K562 (cell line): Measurements from ENCODE around the gene KCNJ8. TPM values are rescaled to one million over a fixed set of nuclear protein-coding genes. Genes with fewer than 3 reads are reported as not detected.
A peak's percentile ranks its signal among the peaks of the same experiment; 100 is the strongest.
"Not testable (repeated sequence)": the region's sequence is repeated elsewhere in the genome, so short reads cannot be mapped to it uniquely, and the experiment has no call there.

Experiments
- ATAC-seq: fragments of 200-7000 bp; cut with Tn5 transposase; 3 replicates; pipeline ENCODE4 v1.9.1; 2020; ENCODE audit warnings: moderate library complexity
- BruUV-seq: library from RNA; stranded (reverse); fragments of 400-500 nt; replicated peaks from 2 replicates; lab custom pipeline; 2021; lab: Mats Ljungman, UMichigan
- CTCF ChIA-PET: fragments of 300-600 bp; formaldehyde crosslinking; extraction: SDS; loops from one replicate; lab custom pipeline; 2021; ENCODE audit warnings: low intra/inter-chr PET ratio; lab: Yijun Ruan, JAX
- POLR2A ChIA-PET: fragments of 300-600, 350-650 bp; sonication (Branson Sonifier 250); formaldehyde crosslinking; extraction: SDS; loops from one replicate; lab custom pipeline; 2021; ENCODE audit warnings: antibody characterized with exemption, inconsistent platforms; lab: Yijun Ruan, JAX
- DNase-seq, 4 experiments: peaks; one replicate each; pipeline versions ENCODE4 v3.0.0 to v3.0.0-alpha.2; 2011 to 2018; ENCODE audit warnings: low spot score in 3 of 4, mixed read lengths in 3 of 4; ENCODE audit errors: extremely low read depth in 1 of 4
- FAIRE-seq: peaks from 2 replicates; lab custom pipeline; 2011; peaks lifted over from hg19 to GRCh38; lab: Jason Lieb, UNC
- H2AFZ ChIP-seq: 2 replicates; pipeline ENCODE4 v1.6.0; 2011; ENCODE audit warnings: low read depth, low read length, control low read depth, inconsistent platforms
- H3K27ac ChIP-seq: fragments of 200-600 bp; 3 replicates; pipeline ENCODE4 v1.8.0; 2011; ENCODE audit warnings: low read depth, mild to moderate bottlenecking, control low read depth, inconsistent platforms, low read length, moderate library complexity, mixed read lengths; ENCODE audit errors: extremely low read depth
- H3K27me3 ChIP-seq, 2 experiments: fragments of 300-600 bp in 1 of 2; 2 replicates in 1 of 2; 3 replicates in 1 of 2; pipeline versions ENCODE4 v1.6.0 to v1.8.0; 2011; ENCODE audit warnings: inconsistent platforms in 2 of 2, low read length in 2 of 2, mild to moderate bottlenecking in 1 of 2, mixed read lengths in 1 of 2, moderate library complexity in 1 of 2; ENCODE audit not compliant: control insufficient read depth in 2 of 2, insufficient read depth in 2 of 2
- H3K36me3 ChIP-seq: fragments of 300-600 bp; 3 replicates; pipeline ENCODE4 v1.8.0; 2011; ENCODE audit warnings: mild to moderate bottlenecking, low read length, inconsistent platforms; ENCODE audit not compliant: control insufficient read depth, insufficient read depth
- H3K4me1 ChIP-seq, 2 experiments: fragments of 200-600 bp in 1 of 2; replicated peaks in 1 of 2; 2 replicates in 1 of 2; 3 replicates in 1 of 2; pipeline versions ENCODE4 v1.5.1 to v1.8.0; 2011; ENCODE audit warnings: inconsistent platforms in 2 of 2, low read length in 2 of 2, mild to moderate bottlenecking in 1 of 2, mixed read lengths in 1 of 2, moderate library complexity in 1 of 2; ENCODE audit not compliant: control insufficient read depth in 2 of 2, insufficient read depth in 2 of 2
- H3K4me2 ChIP-seq: 2 replicates; pipeline ENCODE4 v1.6.1; 2011; ENCODE audit warnings: low read length, control low read depth, inconsistent platforms, mixed read lengths; ENCODE audit not compliant: insufficient read depth
- H3K4me3 ChIP-seq: fragments of 200-600 bp; sonication (generic), shearing (Covaris generic); 2 replicates; pipeline ENCODE4 v1.5.1; 2016; ENCODE audit warnings: control low read depth, inconsistent platforms
- H3K79me2 ChIP-seq: fragments of 200-600 bp; 3 replicates; pipeline ENCODE4 v1.8.0; 2011; ENCODE audit warnings: low read length, inconsistent platforms; ENCODE audit not compliant: control insufficient read depth, insufficient read depth
- H3K9ac ChIP-seq, 2 experiments: 2 replicates each; pipeline versions ENCODE4 v1.6.0 to v1.6.1; 2011; ENCODE audit warnings: low read depth in 2 of 2, low read length in 2 of 2, control low read depth in 1 of 2, inconsistent platforms in 1 of 2, mild to moderate bottlenecking in 1 of 2, mixed read lengths in 1 of 2; ENCODE audit not compliant: insufficient read depth in 1 of 2
- H3K9me1 ChIP-seq: one replicate; pipeline ENCODE4 v1.6.0; 2011; ENCODE audit warnings: inconsistent platforms, mild to moderate bottlenecking, low read length, moderate library complexity; ENCODE audit not compliant: control insufficient read depth, insufficient read depth
- H3K9me3 ChIP-seq: replicated peaks from 2 replicates; pipeline ENCODE4 v1.5.1; 2011; ENCODE audit warnings: low read depth, low read length, inconsistent platforms; ENCODE audit not compliant: control insufficient read depth, insufficient read depth
- H4K20me1 ChIP-seq: replicated peaks from 2 replicates; pipeline ENCODE4 v1.6.1; 2011; ENCODE audit warnings: low read length, inconsistent platforms, mixed read lengths; ENCODE audit not compliant: control insufficient read depth, insufficient read depth
- BCOR ChIP-seq: fragments of 450-650 bp; IDR thresholded peaks from 2 replicates; pipeline ENCODE4 v1.6.1; 2016
- BHLHE40 ChIP-seq: IDR thresholded peaks from 2 replicates; pipeline ENCODE4 v1.6.1; 2011; ENCODE audit warnings: low read length, improper control_type of control experiment
- CHCHD3 ChIP-seq: fragments of 250-450 bp; sonication (Bioruptor Pico); IDR thresholded peaks from 2 replicates; pipeline ENCODE4 v2.1.2; 2022; ENCODE audit warnings: mild to moderate bottlenecking
- DIDO1 ChIP-seq: fragments of 450-650 bp; IDR thresholded peaks from 2 replicates; pipeline ENCODE4 v1.6.1; 2016; ENCODE audit warnings: low read depth, missing biosample characterization, missing genetic modification characterization
- HES1 ChIP-seq: fragments of 450-650 bp; IDR thresholded peaks from 2 replicates; pipeline ENCODE4 v1.6.1; 2016; ENCODE audit warnings: low read depth, mild to moderate bottlenecking, moderate library complexity
- NR2C2 ChIP-seq, 2 experiments: fragments of 200-800 bp in 1 of 2; sonication (Bioruptor generic) in 1 of 2; sonication (generic) in 1 of 2; formaldehyde crosslinking in 1 of 2; IDR thresholded peaks; 2 replicates each; pipeline versions ENCODE4 v1.6.1 to v1.8.0; 2016 to 2022; ENCODE audit warnings: mild to moderate bottlenecking in 1 of 2, missing compliant biosample characterization in 1 of 2, missing genetic modification characterization in 1 of 2, missing genetic modification reagents in 1 of 2
- OTX1 ChIP-seq: fragments of 450-650 bp; formaldehyde crosslinking; IDR thresholded peaks from 2 replicates; pipeline ENCODE4 v1.4.0; 2022; ENCODE audit warnings: mild to moderate bottlenecking
- SAP30 ChIP-seq: fragments of 200-600 bp; sonication (generic); IDR thresholded peaks from 2 replicates; pipeline ENCODE4 v1.6.1; 2012; ENCODE audit warnings: borderline replicate concordance, low read depth, mild to moderate bottlenecking, moderate library complexity, low read length, control low read depth, inconsistent platforms; ENCODE audit not compliant: insufficient read depth, poor library complexity, severe bottlenecking
- TCF3 ChIP-seq: sonication (generic); formaldehyde crosslinking; IDR thresholded peaks from 2 replicates; pipeline ENCODE4 v1.4.0; 2020; ENCODE audit warnings: mild to moderate bottlenecking, missing genetic modification reagents
- ZC3H4 ChIP-seq: sonication (generic); formaldehyde crosslinking; IDR thresholded peaks from 2 replicates; pipeline ENCODE4 v1.9.0; 2021; ENCODE audit warnings: missing genetic modification reagents, borderline replicate concordance
- ZNF140 ChIP-seq: fragments of 250-450 bp; sonication (Bioruptor Pico); IDR thresholded peaks from 2 replicates; pipeline ENCODE4 v1.8.0; 2021; ENCODE audit warnings: moderate library complexity, mild to moderate bottlenecking, inconsistent platforms
- ZNF146 ChIP-seq: IDR thresholded peaks from one replicate; pipeline ENCODE4 v1.6.1; 2018; ENCODE audit warnings: missing compliant biosample characterization; ENCODE audit not compliant: unreplicated experiment
- ZNF184 ChIP-seq: sonication (generic); formaldehyde crosslinking; IDR thresholded peaks from 2 replicates; pipeline ENCODE4 v1.5.0; 2020; ENCODE audit warnings: missing genetic modification reagents
- WGBS: fragments of 100-300 bp; shearing (Covaris generic); methylation state at CpG from one replicate; pipeline ENCODE4 v1.1.6; 2016; ENCODE audit warnings: low coverage, mixed read lengths; ENCODE audit not compliant: insufficient coverage; ENCODE audit errors: missing lambda C conversion rate; 5-methylcytosine and 5-hydroxymethylcytosine counted together
- in situ Hi-C: fragments of 300-500 bp; cut with MboI; formaldehyde crosslinking; loops from 4 replicates; pipeline ENCODE4 v1.15.0; 2018; ENCODE audit warnings: inconsistent platforms, mixed read lengths
- intact Hi-C: fragments of 100-400 bp; cut with micrococcal nuclease; formaldehyde crosslinking; loops from 2 replicates; pipeline ENCODE4 v1.14.2; 2022
- polyA plus RNA-seq, 8 experiments: library from polyadenylated mRNA; depleted of rRNA in 4 of 8; stranded (reverse) in 5 of 8; unstranded in 3 of 8; fragments of >200 nt; fragmentation: Nextera tagmentation in 2 of 8; fragmentation: Illumina TruSeq in 1 of 8; extraction: Ambion mirVana in 2 of 8; extraction: Trizol in 1 of 8; gene quantifications; 2 replicates each; pipeline versions ENCODE4 v1.2.1 to v1.2.3, GENCODE V29; 2011 to 2014; ENCODE audit warnings: inconsistent platforms in 1 of 8, missing spikeins in 1 of 8
- total RNA-seq, 7 experiments: library from RNA; depleted of rRNA in 6 of 7; stranded (reverse); fragments of >200 nt in 6 of 7; fragmentation: Illumina TruSeq in 2 of 7; extraction: Trizol in 2 of 7; gene quantifications; 2 replicates each; pipeline versions ENCODE4 v1.2.1 to v1.2.3, GENCODE V29; 2011 to 2021; ENCODE audit warnings: low replicate concordance in 1 of 7

KCNJ8 gene
- total and polyA plus RNA-seq, 9 of the 15 experiments (the other 6 are each of a cell fraction or from before 2014, with no cell fraction given), result 0.28 to 3.6 (median 1.1) TPM

DNA sequence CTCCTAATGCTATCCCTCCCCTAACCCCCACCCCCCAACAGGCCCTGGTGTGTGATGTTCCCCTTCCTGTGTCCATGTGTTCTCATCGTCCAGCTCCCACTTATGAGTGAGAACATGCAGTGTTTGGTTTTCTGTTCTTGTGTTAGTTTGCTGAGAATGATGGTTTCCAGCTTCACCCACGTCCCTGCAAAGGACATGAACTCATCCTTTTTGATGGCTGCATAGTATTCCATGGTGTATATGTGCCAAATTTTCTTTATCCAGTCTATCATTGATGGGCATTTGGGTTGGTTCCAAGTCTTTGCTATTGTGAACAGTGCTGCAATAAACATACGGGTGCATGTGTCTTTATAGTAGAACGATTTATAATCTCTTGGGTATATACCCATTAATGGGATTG is 15.2 kb upstream of the KCNJ8 start:
- not testable (repeated sequence) for H3K4me2 ChIP-seq, H4K20me1 ChIP-seq, H3K4me1 ChIP-seq, DNase-seq
- peak; percentile 61 for TF ChIP-seq ZNF146
- TF ChIP-seq, all 486 proteins: peak for 1; not testable (repeated sequence) for 485
- in situ Hi-C loops, H3K27ac ChIP-seq, POLR2A ChIA-PET, H3K9me1 ChIP-seq, intact Hi-C loops, H3K27me3 ChIP-seq, H3K79me2 ChIP-seq, H3K36me3 ChIP-seq, H2AFZ ChIP-seq, H3K9me3 ChIP-seq, FAIRE-seq, CTCF ChIA-PET, H3K4me3 ChIP-seq, BruUV-seq, ATAC-seq, H3K9ac ChIP-seq: not testable (repeated sequence)
- 12% methylated on average over 2 of the region's 4 CpGs for WGBS

GRCh38 chr12:21788089-21788983 is 13.8 kb upstream of the KCNJ8 start:
- ATAC-seq, result no peak
- intact Hi-C loops, result no loop called here
- TF ChIP-seq TCF3 (CRISPR knock-in tag) (no peak), CHCHD3 (CRISPR knock-in tag) (no peak), NR2C2 (CRISPR knock-in tag; IDR thresholded peaks at IDR 0.05) (no peak), NR2C2 (tag; IDR thresholded peaks at IDR 0.05) (no peak), BHLHE40 (no peak), ZC3H4 (CRISPR knock-in tag) (no peak), ZNF140 (CRISPR knock-in tag) (no peak), DIDO1 (tag) (no peak), BCOR (no peak), SAP30 (no peak), OTX1 (CRISPR knock-in tag) (no peak), ZNF184 (no peak), HES1 (no peak)

More at GRCh38 chr12:21788089-21788983, 13.8 kb upstream of the KCNJ8 start:
- Histone ChIP-seq H2AFZ (no peak overlapping the region), H4K20me1 (no peaks in the 10 kb centered on the region), H3K9me3 (no peaks in the 10 kb centered on the region), H3K4me1 (no peaks in the 10 kb centered on the region), H3K36me3 (no peaks in the 10 kb centered on the region), H3K9me1 (no peaks in the 10 kb centered on the region), H3K27ac (no peak overlapping the region), H3K9ac (no peak overlapping the region), H3K27me3 (no peaks in the 10 kb centered on the region), H3K4me3 (no peak overlapping the region), H3K4me2 (no peak overlapping the region), H3K79me2 (no peaks in the 10 kb centered on the region)
- WGBS, result 29% methylated on average over 7 of the region's 7 CpGs
- no TSS peak for BruUV-seq
- FAIRE-seq (no peak), DNase-seq (no peak)
- ChIA-PET POLR2A (no interaction called here), CTCF (no interaction called here)
- in situ Hi-C loops, result no loop called here
